Adipose tissue (tissue), 3 donors: ENCODE data around the gene POTEE. TPM values are rescaled to one million over a fixed set of nuclear protein-coding genes. Genes with fewer than 3 reads are reported as not detected.
"Not testable (repeated sequence)": the region's sequence is repeated elsewhere in the genome, so short reads cannot be mapped to it uniquely, and the experiment has no call there.

Experiments used
- H3K27ac ChIP-seq: one replicate; pipeline ENCODE4 v1.5.1; 2013; ENCODE audit warnings: low read depth, low read length
- WGBS, 3 donors: extraction: QIAGEN DNeasy Blood & Tissue Kit; methylation state at CpG; one replicate each; pipeline ENCODE4 v1.1.7; 2013; 5-methylcytosine and 5-hydroxymethylcytosine counted together
- polyA plus RNA-seq, 3 donors: library from polyadenylated mRNA; stranded (reverse); fragments of 200-250 nt; gene quantifications; one replicate each; pipeline ENCODE4 v1.2.3, GENCODE V29; 2013
- donor health status: healthy with polysubstance abuse.
- donor health status: Bipolar disorder and iron deficiency.
- donor health status: healthy.

The POTEE gene
- polyA plus RNA-seq: not detected

GRCh38 chr2:131209030-131209772, at the start of gene POTEE:
Gene POTEE, plus strand, starts transcription at chr2:131209536. Its CDS starts 8,867 bp downstream, at chr2:131218403.
- not testable (repeated sequence) for H3K27ac ChIP-seq
- 92 to 94% (median 93%) methylated on average over 20 to 23 of the region's 33 CpGs for WGBS, 3 donors

- 92 to 96% (median 95%) methylated on average over 5 of the region's 5 CpGs for WGBS, 3 donors
- H3K27ac ChIP-seq: not testable (repeated sequence)
These were observed 43.8 kb upstream of the POTEE start for GRCh38 chr2:131165562-131165961.

GRCh38 chr2:131168538-131168937, 40.8 kb upstream of the POTEE start:
- 75 to 90% (median 84%) methylated on average over 5 of the region's 5 CpGs for WGBS, 3 donors
- H3K27ac ChIP-seq: no peak overlapping the region

- WGBS, 3 donors: 69 to 84% (median 78%) methylated on average over 10 of the region's 10 CpGs
- H3K27ac ChIP-seq: not testable (repeated sequence)
These were observed 31.3 kb upstream of the POTEE start for GRCh38 chr2:131178050-131178449.

GRCh38 chr2:131178721-131179418, 30.5 kb upstream of the POTEE start:
- H3K27ac ChIP-seq: not testable (repeated sequence)
- WGBS, 3 donors: 72 to 85% (median 73%) methylated on average over 15 of the region's 15 CpGs

GRCh38 chr2:131181451-131181850, 27.9 kb upstream of the POTEE start:
- 63 to 72% (median 67%) methylated on average over 4 of the region's 4 CpGs for WGBS, 3 donors
- not testable (repeated sequence) for H3K27ac ChIP-seq

- WGBS, 3 donors: 19 to 32% (median 25%) methylated on average over 3 of the region's 3 CpGs
- not testable (repeated sequence) for H3K27ac ChIP-seq
These were observed 15.9 kb upstream of the POTEE start for GRCh38 chr2:131193421-131193820.

GRCh38 chr2:131196186-131196585, 13.2 kb upstream of the POTEE start:
- not testable (repeated sequence) for H3K27ac ChIP-seq
- WGBS, 3 donors: 40 to 59% (median 52%) methylated on average over 2 of the region's 2 CpGs

GRCh38 chr2:131201098-131201497, 8.2 kb upstream of the POTEE start:
- 89 to 95% (median 90%) methylated on average over 14 of the region's 14 CpGs for WGBS, 3 donors
- H3K27ac ChIP-seq: no peak overlapping the region

GRCh38 chr2:131207839-131208238, 1.5 kb upstream of the POTEE start:
- H3K27ac ChIP-seq: not testable (repeated sequence)
- WGBS, 3 donors: 75 to 93% (median 91%) methylated on average over 4 to 7 of the region's 9 CpGs

GRCh38 chr2:131209773-131210104, 403 bp downstream of the POTEE start:
- WGBS, 3 donors: 63 to 90% (median 89%) methylated on average over 3 to 14 of the region's 14 CpGs
- H3K27ac ChIP-seq: not testable (repeated sequence)

GRCh38 chr2:131210434-131211211, 1.3 kb downstream of the POTEE start:
- H3K27ac ChIP-seq: not testable (repeated sequence)
- 87 to 93% (median 89%) methylated on average over 4 to 13 of the region's 22 CpGs for WGBS, 3 donors

GRCh38 chr2:131217238-131217986, 8.1 kb downstream of the POTEE start:
- WGBS, 3 donors: 94 to 96% (median 94%) methylated on average over 27 to 35 of the region's 60 CpGs
- not testable (repeated sequence) for H3K27ac ChIP-seq

- H3K27ac ChIP-seq: not testable (repeated sequence)
- WGBS, 3 donors: 29 to 50% (median 44%) methylated on average over 6 to 9 of the region's 10 CpGs
These were observed 26.5 kb downstream of the POTEE start for GRCh38 chr2:131235543-131236449.
